GM12873 (cell line): Measurements from ENCODE around the gene UNC119B.

Source experiments
- TF ChIP-seq, protein P1 (sequence below): IDR thresholded peaks from 2 replicates; pipeline ENCODE4 v1.5.1; 2012; ENCODE audit warnings: low read depth, mild to moderate bottlenecking, moderate library complexity, low read length, control low read depth; ENCODE audit not compliant: insufficient read depth; ENCODE audit errors: missing control alignments

The UNC119B gene

GRCh38 chr12:120757226-120757742 is 47.0 kb downstream of the UNC119B start:
- TF ChIP-seq, protein P1, sequence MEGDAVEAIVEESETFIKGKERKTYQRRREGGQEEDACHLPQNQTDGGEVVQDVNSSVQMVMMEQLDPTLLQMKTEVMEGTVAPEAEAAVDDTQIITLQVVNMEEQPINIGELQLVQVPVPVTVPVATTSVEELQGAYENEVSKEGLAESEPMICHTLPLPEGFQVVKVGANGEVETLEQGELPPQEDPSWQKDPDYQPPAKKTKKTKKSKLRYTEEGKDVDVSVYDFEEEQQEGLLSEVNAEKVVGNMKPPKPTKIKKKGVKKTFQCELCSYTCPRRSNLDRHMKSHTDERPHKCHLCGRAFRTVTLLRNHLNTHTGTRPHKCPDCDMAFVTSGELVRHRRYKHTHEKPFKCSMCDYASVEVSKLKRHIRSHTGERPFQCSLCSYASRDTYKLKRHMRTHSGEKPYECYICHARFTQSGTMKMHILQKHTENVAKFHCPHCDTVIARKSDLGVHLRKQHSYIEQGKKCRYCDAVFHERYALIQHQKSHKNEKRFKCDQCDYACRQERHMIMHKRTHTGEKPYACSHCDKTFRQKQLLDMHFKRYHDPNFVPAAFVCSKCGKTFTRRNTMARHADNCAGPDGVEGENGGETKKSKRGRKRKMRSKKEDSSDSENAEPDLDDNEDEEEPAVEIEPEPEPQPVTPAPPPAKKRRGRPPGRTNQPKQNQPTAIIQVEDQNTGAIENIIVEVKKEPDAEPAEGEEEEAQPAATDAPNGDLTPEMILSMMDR = no peak

DNA sequence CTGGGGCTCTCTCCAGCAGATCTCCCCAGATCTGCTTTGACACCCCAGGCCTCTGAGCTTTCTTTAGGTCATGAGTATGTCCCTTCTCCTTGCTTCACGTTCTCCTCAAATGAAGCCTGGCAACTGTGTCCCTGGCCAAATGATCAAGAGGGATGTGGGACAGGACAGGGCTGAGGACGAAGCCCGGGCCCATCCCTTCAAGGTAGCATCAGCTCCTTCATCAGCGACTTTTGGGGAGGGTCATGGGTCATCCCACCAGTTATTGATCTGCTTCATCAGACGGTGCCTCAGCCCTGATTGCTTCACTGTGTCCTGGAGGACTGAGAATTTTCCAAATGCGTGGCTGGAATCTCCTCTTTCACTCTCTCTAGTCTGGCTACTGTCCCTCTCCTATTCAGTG is 47.7 kb downstream of the UNC119B start:
- TF ChIP-seq, protein P1 = no peak

DNA sequence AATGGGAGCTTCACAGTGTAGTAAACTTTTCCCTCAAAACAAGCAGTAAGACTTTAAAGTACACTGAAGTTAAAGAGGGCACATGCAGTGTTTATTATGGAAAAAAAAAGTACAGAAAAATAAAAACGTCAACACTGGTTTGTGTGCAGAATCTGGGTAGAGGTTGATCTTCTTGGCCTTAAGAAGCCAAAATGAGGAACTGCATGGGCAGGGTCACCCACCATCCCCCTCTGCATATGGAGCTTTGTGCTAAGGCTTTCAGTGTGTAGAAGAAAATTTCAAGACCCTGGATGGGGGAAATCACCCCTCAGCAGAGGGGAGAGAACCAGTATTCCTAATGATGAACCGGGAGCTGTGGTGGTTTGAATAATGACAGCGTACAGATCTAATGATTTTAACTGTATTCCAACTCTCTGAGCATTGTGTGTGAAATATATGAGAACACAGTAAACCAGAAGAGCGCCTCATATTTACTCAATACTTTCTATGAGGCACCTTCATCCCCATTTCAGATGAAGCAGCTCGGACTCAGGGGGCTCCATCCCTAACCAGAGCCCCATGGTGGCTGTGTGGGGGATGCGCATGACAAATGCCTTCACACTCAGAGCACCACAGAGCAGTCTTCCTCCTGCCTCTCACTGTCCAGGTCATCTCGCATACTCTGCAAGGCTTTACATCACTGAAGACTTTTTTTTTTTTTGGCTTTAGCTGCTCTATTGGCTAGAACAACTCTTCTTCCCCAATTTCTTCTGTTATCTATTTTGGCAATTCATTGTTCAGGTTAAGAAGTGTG is 48.7 kb downstream of the UNC119B start:
- TF ChIP-seq, protein P1 = no peak

DNA sequence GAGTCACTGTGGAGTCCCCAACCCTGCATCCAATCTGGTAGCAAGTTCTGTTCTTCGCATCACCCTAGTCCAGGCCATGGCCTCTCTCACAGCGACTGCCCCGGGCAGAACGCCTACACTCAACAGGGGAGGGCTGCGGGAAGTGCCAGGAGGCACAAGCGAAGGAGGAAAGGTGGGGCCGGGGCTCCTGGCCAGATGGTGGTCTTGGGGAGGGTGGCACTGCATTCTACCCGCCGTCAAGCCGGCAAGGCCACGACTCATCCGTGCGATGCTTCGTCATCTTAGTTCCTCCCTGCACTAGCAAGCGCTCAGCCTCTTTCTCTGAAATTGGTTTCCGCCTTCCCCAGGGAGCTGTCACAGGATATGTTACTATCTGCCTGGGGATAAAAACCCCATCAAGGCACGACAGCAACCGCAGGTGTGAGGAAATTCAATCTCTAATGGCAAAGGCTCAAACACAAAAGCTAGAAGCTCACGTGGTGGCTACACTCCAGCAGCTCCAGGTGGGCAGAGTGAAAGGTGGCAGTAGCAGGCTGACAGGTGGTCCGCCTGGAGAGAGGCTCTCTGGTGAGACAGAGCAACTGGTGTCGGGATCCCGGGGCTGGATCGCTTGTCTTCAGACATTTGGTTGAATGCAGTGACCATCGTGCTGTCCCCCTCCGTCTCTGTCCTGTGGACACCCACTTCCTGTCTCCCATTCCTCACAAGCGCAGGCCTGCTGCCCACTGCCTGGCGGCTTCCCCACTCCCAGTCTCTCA is 49.5 kb downstream of the UNC119B start:
- TF ChIP-seq, protein P1 = no peak

DNA sequence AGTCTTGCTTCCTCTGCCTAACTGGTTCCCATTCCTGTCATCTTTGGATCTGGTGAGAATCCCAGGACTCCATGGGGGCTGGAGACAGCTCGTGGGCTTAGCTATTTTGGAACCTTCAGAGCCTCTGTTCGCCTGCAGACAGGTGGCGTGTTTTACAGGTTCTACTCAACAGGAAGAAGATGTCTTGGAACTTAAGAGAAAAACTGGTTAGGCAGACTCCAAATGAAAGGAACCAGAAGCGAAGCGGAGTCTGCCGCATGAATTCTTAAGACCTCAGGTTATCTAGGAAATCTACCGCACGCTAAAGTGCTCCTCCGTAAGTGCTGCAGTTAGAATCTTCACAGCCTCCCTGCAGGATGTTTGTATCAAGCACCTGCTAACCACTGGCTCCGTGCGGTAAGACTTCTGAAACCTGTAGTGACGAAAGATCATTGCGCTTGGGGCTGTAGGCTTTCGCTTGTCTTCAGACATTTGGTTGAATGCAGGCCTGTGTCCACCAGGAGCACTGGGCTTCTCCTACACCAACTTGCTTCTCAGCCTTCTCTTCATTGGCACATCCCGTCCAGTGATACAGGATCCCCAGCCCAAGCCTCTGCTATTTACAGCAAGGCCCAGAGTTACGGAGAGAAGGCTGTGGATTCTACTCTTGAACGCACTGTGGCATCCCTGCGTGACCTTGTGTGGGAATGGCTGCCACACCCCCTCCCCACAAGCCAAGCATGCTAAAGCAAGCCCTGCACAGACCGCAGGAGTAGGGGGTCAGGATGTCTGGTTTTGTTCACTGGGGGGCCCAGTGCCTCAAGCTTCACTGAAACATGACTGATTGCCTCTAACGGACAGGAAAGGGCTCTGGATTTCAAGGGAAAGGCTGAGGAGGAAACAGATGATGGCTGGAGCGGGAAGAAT is 50.3 kb downstream of the UNC119B start:
- TF ChIP-seq, protein P1 = no peak

DNA sequence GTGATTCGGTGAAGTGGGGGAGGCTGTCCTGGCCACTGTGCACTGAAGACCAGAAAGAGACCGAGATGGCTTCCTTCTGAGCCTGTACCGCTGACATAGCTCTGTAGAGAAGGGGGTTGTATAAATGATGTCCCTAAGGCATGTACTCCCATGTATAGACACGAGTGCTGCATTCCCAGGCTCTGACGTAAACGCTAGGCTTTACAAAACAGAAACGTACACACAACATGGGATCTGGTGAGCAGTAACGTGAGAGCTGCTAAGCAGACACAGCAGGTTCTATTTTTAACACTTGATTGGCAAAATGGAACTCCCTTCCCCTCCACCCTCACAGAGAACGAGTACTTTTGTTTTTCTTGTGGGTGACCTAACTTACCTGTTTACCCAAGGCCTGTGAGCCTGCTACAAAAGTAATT is 51.3 kb downstream of the UNC119B start:
- TF ChIP-seq, protein P1 = no peak
